Activated CD4-positive, alpha-beta memory T cell treated with anti-CD3 and anti-CD28 coated beads for 36 hours (primary cell): ENCODE measurements around the gene MFRP. TPM values are rescaled to one million over a fixed set of nuclear protein-coding genes. Genes with fewer than 3 reads are reported as not detected.
"Not testable (repeated sequence)": the region's sequence is repeated elsewhere in the genome, so short reads cannot be mapped to it uniquely, and the experiment has no call there.

Experiments
- CTCF ChIA-PET: fragments of 350-600 bp; sonication (Branson Sonifier 250); formaldehyde crosslinking; loops from one replicate; lab custom pipeline; 2021; ENCODE audit warnings: antibody characterized with exemption, inconsistent platforms; lab: Charles Lee
- POLR2A ChIA-PET: fragments of 350-600 bp; sonication (Branson Sonifier 250); formaldehyde crosslinking; loops from one replicate; lab custom pipeline; 2021; ENCODE audit warnings: antibody characterized with exemption; lab: Charles Lee
- DNase-seq: peaks from one replicate; pipeline ENCODE4 v3.0.0-alpha.2; 2020
- H3K27ac Mint-ChIP-seq: one replicate; pipeline ENCODE4 v1.8.0; 2021; ENCODE audit warnings: mixed read lengths
- H3K27me3 Mint-ChIP-seq: one replicate; pipeline ENCODE4 v1.8.0; 2021; ENCODE audit warnings: mixed read lengths
- H3K36me3 Mint-ChIP-seq: one replicate; pipeline ENCODE4 v1.8.0; 2021; ENCODE audit warnings: mixed read lengths
- H3K4me1 Mint-ChIP-seq: one replicate; pipeline ENCODE4 v1.8.0; 2021; ENCODE audit warnings: low read depth, mixed read lengths
- H3K4me3 Mint-ChIP-seq: one replicate; pipeline ENCODE4 v1.8.0; 2021; ENCODE audit warnings: mild to moderate bottlenecking, mixed read lengths
- H3K9me3 Mint-ChIP-seq: one replicate; pipeline ENCODE4 v1.8.0; 2021; ENCODE audit warnings: mixed read lengths
- intact Hi-C: fragments of 100-400 bp; cut with micrococcal nuclease; formaldehyde crosslinking; loops from one replicate; pipeline ENCODE4 v1.15.1; 2023
- total RNA-seq, 2 experiments: library from RNA; stranded (reverse); gene quantifications; one replicate each; pipeline ENCODE4 v1.2.3, GENCODE V29; 2021

MFRP gene
- not detected for total RNA-seq

DNA sequence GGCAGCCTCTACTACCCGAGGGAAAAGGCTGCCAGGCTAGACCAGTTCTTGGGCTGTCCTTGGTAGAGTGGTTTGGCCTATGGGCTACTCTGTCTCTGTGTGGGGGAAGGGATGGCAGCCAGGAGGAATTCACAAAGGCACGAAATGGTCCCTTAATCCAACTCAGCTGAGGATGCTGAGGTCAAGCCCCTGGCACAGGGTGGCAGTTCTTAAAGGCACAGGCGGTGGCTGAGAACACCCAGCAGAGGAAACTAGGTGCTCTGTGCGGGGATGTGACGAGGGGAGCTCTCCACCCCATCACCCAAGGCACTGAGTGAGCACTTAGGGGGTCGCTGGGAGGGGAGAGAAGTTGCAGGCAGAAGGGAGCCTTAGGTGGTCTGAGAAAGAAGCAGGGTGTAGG, at the start of gene MFRP:
MFRP (minus strand) TSS at position 101 of the 400 bp plus-strand sequence. CDS start 192 bp downstream, outside the sequence.
- Mint-ChIP-seq H3K36me3 (no peaks in the 10 kb centered on the region), H3K27me3 (peaks cover 16% of the 10 kb centered on the region), H3K9me3 (no peaks in the 10 kb centered on the region), H3K4me3 (no peak within 1 kb of the TSS), H3K27ac (no peak within 1 kb of the TSS), H3K4me1 (peaks cover 5% of the 10 kb centered on the region)
- ChIA-PET POLR2A (no interaction called here), CTCF (interaction anchor here (2.5 to 3.0 kb wide), 2 partner anchors 8 to 10 kb away, joined by 17 to 20 read pairs; no protein-coding TSS in a partner anchor)
- DNase-seq: no peak
- intact Hi-C loops: no loop called here

DNA sequence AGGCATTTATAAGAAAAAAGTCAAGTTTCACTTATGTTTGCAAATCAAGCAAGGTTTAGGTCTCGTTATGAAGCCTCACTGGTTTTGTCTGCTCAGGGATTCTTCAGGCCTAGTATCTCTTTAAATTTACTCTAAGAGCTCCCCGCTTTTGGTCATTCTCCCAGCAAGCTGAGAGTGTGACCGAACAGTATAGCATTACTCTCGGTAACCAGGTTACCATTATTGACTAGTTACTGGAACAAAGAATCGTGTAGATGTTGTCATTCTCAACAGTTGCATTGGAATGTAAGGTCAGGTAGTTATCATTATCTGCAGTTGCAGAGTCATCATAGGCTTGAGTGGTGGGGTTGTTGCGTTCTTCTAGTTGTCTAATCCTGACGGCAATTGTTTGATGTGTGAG, 44.8 kb upstream of the MFRP start:
- no peaks in the 10 kb centered on the region for H3K9me3 Mint-ChIP-seq
- H3K27ac Mint-ChIP-seq: no peak overlapping the region
- DNase-seq: no peak
- intact Hi-C loops: no loop called here
- CTCF ChIA-PET: interaction anchor here (1.3 kb wide), 1 partner anchor 84 kb away, joined by 3 read pairs; no protein-coding TSS in a partner anchor
- H3K27me3 Mint-ChIP-seq: peaks cover 17% of the 10 kb centered on the region
- H3K4me1 Mint-ChIP-seq: no peaks in the 10 kb centered on the region
- H3K4me3 Mint-ChIP-seq: no peak overlapping the region
- no peaks in the 10 kb centered on the region for H3K36me3 Mint-ChIP-seq
- POLR2A ChIA-PET: no interaction called here

DNA sequence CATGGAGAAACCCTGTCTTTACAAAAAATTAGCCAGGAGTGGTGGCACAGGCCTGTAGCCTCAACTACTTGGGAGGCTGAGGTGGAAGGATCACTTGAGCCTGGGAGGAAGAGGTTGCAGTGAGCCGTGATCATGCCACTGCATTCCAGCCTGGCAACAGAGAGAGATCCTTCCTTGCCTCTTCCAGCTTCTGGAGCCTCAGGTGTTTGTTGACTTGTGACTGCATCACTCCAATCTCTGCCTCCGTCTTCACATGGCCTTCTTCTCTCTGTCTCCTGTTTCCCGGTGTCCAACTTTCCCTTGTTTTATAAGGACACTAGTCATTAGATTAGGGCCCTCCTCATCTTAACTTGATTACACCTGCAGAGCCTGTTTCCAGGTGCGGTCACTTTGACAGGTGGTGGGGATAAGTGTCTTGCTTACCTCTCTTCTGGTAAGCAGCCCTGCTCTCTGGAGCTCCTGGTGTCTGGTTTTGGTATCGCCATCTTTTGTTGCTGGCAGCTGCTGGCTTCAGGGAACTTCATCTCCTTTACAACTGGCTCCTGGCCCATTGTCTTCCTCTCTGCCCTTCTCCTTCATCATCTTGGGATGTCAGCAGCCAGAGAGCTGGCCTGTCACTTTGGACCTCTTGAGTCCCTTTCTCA, 43.2 kb upstream of the MFRP start:
- Mint-ChIP-seq H3K4me1 (no peaks in the 10 kb centered on the region), H3K27me3 (peaks cover 12% of the 10 kb centered on the region), H3K4me3 (no peak overlapping the region), H3K27ac (no peak overlapping the region), H3K9me3 (no peaks in the 10 kb centered on the region), H3K36me3 (no peaks in the 10 kb centered on the region)
- ChIA-PET POLR2A (no interaction called here), CTCF (interaction anchor here (1.0 kb wide), 2 partner anchors 15 to 85 kb away, joined by 4 to 6 read pairs; no protein-coding TSS in a partner anchor)
- DNase-seq: no peak
- intact Hi-C loops: loop anchor here (10.0 kb wide), 1 partner anchor 85 kb away; no protein-coding TSS in a partner anchor

DNA sequence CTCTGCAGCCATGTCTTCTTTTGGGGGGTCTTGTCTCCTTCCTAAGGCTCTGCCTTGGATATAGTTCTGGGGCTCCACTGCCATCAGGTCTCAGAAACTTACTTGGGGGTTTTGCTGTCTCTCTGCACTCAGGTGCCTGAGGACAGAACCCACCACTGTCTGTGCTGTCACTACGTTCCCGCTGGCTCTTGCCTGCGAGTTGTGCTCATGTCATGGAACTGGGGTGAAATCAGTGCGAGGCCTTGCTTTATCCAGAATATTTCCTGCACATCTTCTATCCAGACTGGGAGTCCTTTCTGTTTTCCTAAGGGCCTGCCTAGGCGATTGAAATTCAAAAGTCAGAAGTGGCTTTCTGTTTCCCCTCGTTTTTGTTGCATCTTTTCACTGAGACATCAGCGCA, 41.6 kb upstream of the MFRP start:
- no peaks in the 10 kb centered on the region for H3K9me3 Mint-ChIP-seq
- H3K27ac Mint-ChIP-seq: no peak overlapping the region
- intact Hi-C loops: loop anchor here (10.0 kb wide), 1 partner anchor 87 kb away; no protein-coding TSS in a partner anchor
- ChIA-PET CTCF (no interaction called here), POLR2A (no interaction called here)
- no peaks in the 10 kb centered on the region for H3K36me3 Mint-ChIP-seq
- no peak overlapping the region for H3K4me3 Mint-ChIP-seq
- DNase-seq: no peak
- peaks cover 5% of the 10 kb centered on the region for H3K27me3 Mint-ChIP-seq
- no peaks in the 10 kb centered on the region for H3K4me1 Mint-ChIP-seq

DNA sequence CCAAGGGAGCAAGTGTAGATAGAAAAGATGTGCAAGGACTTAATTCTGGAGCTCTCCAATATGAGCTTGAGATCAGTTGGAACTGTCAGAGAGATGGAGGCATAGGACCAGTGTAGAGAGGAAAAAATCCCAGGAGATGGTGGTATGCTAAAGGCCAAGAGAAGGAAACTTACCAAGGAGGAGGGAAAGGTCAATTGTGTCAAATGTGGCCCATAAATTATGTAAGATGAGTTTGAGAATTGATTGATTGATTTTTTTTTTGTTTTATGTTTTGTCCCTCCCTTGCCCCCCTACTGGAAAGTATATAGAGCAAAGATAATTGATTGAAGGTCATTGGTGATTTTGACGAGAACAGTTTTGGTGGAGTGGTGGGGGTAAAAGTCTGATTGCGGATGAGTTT, 37.8 kb upstream of the MFRP start:
- Mint-ChIP-seq H3K4me3 (no peak overlapping the region), H3K9me3 (no peaks in the 10 kb centered on the region), H3K36me3 (no peaks in the 10 kb centered on the region), H3K27me3 (no peaks in the 10 kb centered on the region), H3K27ac (no peak overlapping the region), H3K4me1 (peaks cover 10% of the 10 kb centered on the region)
- ChIA-PET CTCF (interaction anchor here (0.7 to 12.5 kb wide), 4 partner anchors 13 to 91 kb away, joined by 3 to 237 read pairs (median 28); no protein-coding TSS in a partner anchor), POLR2A (no interaction called here)
- intact Hi-C loops: loop anchor here (10.0 kb wide), 1 partner anchor 90 kb away; no protein-coding TSS in a partner anchor
- DNase-seq: no peak

DNA sequence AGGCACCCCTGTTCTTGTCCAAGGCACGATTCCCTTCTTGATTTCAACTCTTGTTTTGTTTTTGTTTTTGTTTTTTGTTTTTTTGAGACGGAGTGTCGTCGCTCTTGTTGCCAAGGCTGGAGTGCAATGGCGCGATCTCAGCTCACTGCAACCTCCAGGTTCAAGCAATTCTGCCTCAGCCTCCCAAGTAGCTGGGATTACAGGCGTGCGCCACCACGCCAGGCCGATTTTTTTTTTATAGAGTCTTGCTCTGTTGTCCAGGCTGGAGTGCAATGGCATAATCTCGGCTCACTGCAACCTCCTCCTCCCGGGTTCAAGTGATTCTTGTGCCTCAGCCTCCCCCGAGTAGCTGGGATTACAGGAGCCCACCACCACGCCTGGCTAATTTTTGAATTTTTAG, 36.0 kb upstream of the MFRP start:
- H3K36me3 Mint-ChIP-seq, DNase-seq, H3K4me1 Mint-ChIP-seq, H3K9me3 Mint-ChIP-seq, H3K27ac Mint-ChIP-seq, H3K4me3 Mint-ChIP-seq, POLR2A ChIA-PET, H3K27me3 Mint-ChIP-seq: not testable (repeated sequence)
- intact Hi-C loops: loop anchor here (10.0 kb wide), 1 partner anchor 92 kb away; no protein-coding TSS in a partner anchor
- CTCF ChIA-PET: interaction anchor here (1.2 to 12.5 kb wide), 6 partner anchors 12 to 347 kb away, joined by 3 to 237 read pairs (median 40); partner anchors contain the start of gene NECTIN1

DNA sequence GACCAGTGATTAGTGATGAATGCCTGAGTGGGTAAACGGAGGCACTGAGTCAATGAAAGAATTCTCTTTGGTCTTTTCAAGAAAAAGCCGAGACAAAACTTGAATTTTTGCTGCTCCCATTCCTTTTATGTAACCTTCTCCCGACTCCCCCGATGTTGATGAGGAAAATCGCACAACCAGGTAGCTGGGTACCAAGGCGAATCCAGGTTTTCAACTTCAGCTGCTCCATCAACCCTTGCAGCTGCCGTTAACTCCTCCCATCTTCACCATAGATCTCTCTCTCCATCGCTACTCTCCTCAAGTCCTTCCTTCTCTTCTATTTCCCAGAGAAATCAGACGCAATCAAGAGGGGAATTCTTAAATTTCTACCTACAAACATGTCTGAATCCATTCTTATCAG, 35.6 kb upstream of the MFRP start:
- DNase-seq: no peak
- H3K4me3 Mint-ChIP-seq: no peak overlapping the region
- ChIA-PET CTCF (interaction anchor here (1.2 to 12.5 kb wide), 9 partner anchors 11 to 347 kb away, joined by 3 to 237 read pairs (median 8); partner anchors contain the start of gene NECTIN1), POLR2A (no interaction called here)
- H3K27me3 Mint-ChIP-seq: no peaks in the 10 kb centered on the region
- H3K36me3 Mint-ChIP-seq: no peaks in the 10 kb centered on the region
- intact Hi-C loops: loop anchor here (10.0 kb wide), 1 partner anchor 93 kb away; no protein-coding TSS in a partner anchor
- no peak overlapping the region for H3K27ac Mint-ChIP-seq
- H3K9me3 Mint-ChIP-seq: no peaks in the 10 kb centered on the region
- peaks cover 10% of the 10 kb centered on the region for H3K4me1 Mint-ChIP-seq

DNA sequence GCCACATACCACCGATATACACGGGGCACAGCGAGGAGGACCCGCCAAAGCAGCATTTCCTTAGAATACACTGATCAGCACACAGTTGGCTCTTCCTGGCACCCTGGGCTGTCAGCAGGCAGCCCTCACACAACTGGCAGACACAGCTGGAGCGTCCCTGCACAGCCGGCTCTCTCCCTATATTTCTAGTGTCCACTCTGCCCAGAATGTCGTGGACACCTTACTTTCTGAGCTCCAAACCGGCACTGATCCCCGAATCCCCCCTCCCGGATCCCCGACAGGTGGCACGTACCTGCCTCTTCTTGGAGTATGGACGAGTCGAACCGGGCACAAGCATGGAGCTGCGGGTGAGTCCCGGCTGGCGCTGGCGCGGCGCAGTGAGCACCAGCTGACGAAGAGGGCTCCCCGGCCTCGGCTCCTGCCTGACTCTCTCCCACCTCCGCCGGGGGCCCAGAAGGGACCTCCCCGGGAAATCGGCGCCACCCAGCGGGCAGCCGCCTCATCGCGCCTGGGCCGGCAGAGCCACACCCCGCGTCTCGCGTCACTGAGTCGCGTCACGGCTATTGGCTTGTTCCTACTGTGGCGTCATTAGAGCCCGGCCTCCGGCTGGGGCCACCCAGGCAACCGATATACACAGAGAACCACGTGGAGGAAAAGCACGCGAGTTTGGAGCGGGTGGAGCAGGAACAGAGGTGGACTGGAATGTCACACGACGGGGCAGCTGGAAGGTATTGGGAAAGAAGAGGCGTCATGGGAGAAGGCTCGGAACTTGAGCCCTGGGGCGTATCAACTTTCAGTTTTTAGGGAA, 34.9 kb upstream of the MFRP start, which contains the start of gene USP2:
USP2 (minus strand) TSS at position 510 of the 808 bp plus-strand sequence. CDS start 8,210 bp downstream, outside the sequence.
- intact Hi-C loops: loop anchor here (1.0 to 10.0 kb wide), 2 partner anchors 25 to 93 kb away; no protein-coding TSS in a partner anchor
- ChIA-PET POLR2A (interaction anchor here (0.8 to 1.5 kb wide), 2 partner anchors 20 to 24 kb away, joined by 3 read pairs; no protein-coding TSS in a partner anchor), CTCF (interaction anchor here (0.7 to 12.5 kb wide), 18 partner anchors 11 to 348 kb away, joined by 3 to 237 read pairs (median 5); partner anchors contain the start of gene NECTIN1)
- Mint-ChIP-seq H3K27ac (peak within 1 kb of the TSS; percentile 2), H3K4me3 (no peak within 1 kb of the TSS), H3K4me1 (peaks cover 10% of the 10 kb centered on the region), H3K36me3 (no peaks in the 10 kb centered on the region), H3K27me3 (no peaks in the 10 kb centered on the region), H3K9me3 (no peaks in the 10 kb centered on the region)
- peak; percentile 98 for DNase-seq

DNA sequence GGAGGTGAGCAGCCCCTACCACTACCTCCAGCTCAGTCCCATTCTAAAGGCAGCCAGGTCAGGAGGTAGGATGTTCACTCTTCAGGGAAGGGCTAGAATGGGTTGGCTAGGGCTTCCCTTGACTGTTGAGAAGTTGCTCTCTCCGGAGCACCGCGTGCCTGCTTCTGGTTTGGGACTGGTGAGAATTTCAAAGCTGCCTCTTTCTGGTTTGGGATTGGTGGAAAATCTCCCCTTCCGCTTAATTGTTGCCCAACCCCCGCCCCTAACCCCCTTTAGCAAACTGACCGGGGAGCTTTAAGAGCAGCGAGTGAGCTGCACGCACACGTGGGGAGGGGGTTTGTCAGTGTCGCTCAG, 34.3 kb upstream of the MFRP start:
- ChIA-PET POLR2A (interaction anchor here (0.8 to 1.5 kb wide), 2 partner anchors 19 to 23 kb away, joined by 3 read pairs; no protein-coding TSS in a partner anchor), CTCF (interaction anchor here (0.7 to 12.5 kb wide), 19 partner anchors 10 to 348 kb away, joined by 3 to 237 read pairs (median 5); partner anchors contain the start of gene NECTIN1)
- intact Hi-C loops: loop anchor here (1.0 to 10.0 kb wide), 2 partner anchors 25 to 94 kb away; no protein-coding TSS in a partner anchor
- Mint-ChIP-seq H3K4me3 (no peak overlapping the region), H3K36me3 (no peaks in the 10 kb centered on the region), H3K9me3 (no peaks in the 10 kb centered on the region), H3K27me3 (no peaks in the 10 kb centered on the region), H3K4me1 (peaks cover 10% of the 10 kb centered on the region), H3K27ac (no peak overlapping the region)
- no peak for DNase-seq

DNA sequence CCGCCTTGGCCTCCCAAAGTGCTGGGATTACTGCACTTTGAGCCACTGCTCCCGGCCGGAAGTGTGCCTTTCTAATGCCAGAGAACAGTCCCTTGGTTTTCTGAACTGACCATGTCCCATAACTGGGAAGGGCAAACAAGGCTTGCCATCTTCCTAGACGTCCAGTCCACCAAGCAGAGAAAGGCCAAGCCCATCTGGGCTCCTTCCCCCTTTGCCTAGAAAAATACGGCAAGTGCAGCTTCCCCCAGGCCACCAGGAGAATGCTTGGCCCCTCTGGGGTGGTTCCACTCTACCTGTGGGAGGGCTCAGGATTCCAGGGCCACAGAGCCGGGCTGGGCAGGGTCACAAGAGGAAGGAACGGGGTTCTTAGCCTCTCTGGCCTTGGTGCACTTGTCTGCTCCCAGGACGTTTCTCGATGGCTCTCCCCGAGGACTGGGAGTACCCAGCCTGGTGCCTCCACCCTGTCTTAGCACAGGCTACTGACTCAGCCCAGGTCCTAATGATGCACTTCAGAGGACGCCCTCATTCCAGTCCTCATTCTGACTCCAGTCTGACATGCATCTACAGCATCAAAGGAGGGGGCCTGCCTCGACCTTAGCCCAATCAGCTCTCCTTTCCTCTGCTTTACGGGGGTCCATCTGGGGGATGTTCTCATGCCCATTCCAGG, 33.8 kb upstream of the MFRP start:
- DNase-seq: no peak

More for the DNA sequence above, 33.8 kb upstream of the MFRP start:
- no peaks in the 10 kb centered on the region for H3K27me3 Mint-ChIP-seq
- POLR2A ChIA-PET: interaction anchor here (1.5 kb wide), 1 partner anchor 23 kb away, joined by 3 read pairs; no protein-coding TSS in a partner anchor
- no peaks in the 10 kb centered on the region for H3K36me3 Mint-ChIP-seq
- CTCF ChIA-PET: interaction anchor here (0.8 to 12.5 kb wide), 11 partner anchors 9 to 349 kb away, joined by 3 to 237 read pairs (median 9); partner anchors contain the start of gene NECTIN1
- no peaks in the 10 kb centered on the region for H3K9me3 Mint-ChIP-seq
- H3K4me1 Mint-ChIP-seq: peaks cover 10% of the 10 kb centered on the region
- intact Hi-C loops: loop anchor here (10.0 kb wide), 1 partner anchor 95 kb away; no protein-coding TSS in a partner anchor
- H3K27ac Mint-ChIP-seq: no peak overlapping the region
- H3K4me3 Mint-ChIP-seq: no peak overlapping the region
